H9 (cell line): Measurements from ENCODE around the gene PTPRC. TPM values are rescaled to one million over a fixed set of nuclear protein-coding genes. Genes with fewer than 3 reads are reported as not detected.

Source experiments
- DNase-seq: peaks from one replicate; pipeline ENCODE4 v3.0.0-alpha.2; 2017
- H2AFZ ChIP-seq: one replicate; pipeline ENCODE4 v1.6.1; 2013; ENCODE audit warnings: mild to moderate bottlenecking, low read length, control low read depth, moderate library complexity
- H2AK5ac ChIP-seq: 2 replicates; pipeline ENCODE4 v1.6.1; 2013; ENCODE audit warnings: low read length, control low read depth, mixed read lengths; ENCODE audit not compliant: insufficient read length
- H2BK120ac ChIP-seq: one replicate; pipeline ENCODE4 v1.6.1; 2013; ENCODE audit warnings: low read depth, mild to moderate bottlenecking, low read length, control low read depth, inconsistent platforms; ENCODE audit not compliant: poor library complexity, severe bottlenecking
- H2BK12ac ChIP-seq: 2 replicates; pipeline ENCODE4 v1.6.1; 2013; ENCODE audit warnings: low read length, control low read depth, mixed read lengths, low read depth; ENCODE audit not compliant: insufficient read length
- H2BK15ac ChIP-seq: 2 replicates; pipeline ENCODE4 v1.6.1; 2013; ENCODE audit warnings: low read depth, low read length, control low read depth
- H2BK20ac ChIP-seq: one replicate; pipeline ENCODE4 v1.6.1; 2013; ENCODE audit warnings: low read depth, mild to moderate bottlenecking, low read length, control low read depth, inconsistent platforms; ENCODE audit not compliant: poor library complexity, severe bottlenecking
- H2BK5ac ChIP-seq: 2 replicates; pipeline ENCODE4 v1.6.1; 2013; ENCODE audit warnings: low read length, control low read depth, mixed read lengths; ENCODE audit not compliant: insufficient read length
- H3K14ac ChIP-seq: 2 replicates; pipeline ENCODE4 v1.6.1; 2013; ENCODE audit warnings: low read length, control low read depth; ENCODE audit not compliant: insufficient read depth
- H3K18ac ChIP-seq: 2 replicates; pipeline ENCODE4 v1.6.1; 2013; ENCODE audit warnings: low read depth, mild to moderate bottlenecking, mixed read lengths, low read length, control low read depth; ENCODE audit not compliant: insufficient read length
- H3K23ac ChIP-seq: 2 replicates; pipeline ENCODE4 v1.6.1; 2013; ENCODE audit warnings: low read length, control low read depth, mixed read lengths, low read depth; ENCODE audit not compliant: insufficient read length
- H3K23me2 ChIP-seq: 2 replicates; pipeline ENCODE4 v1.6.1; 2013; ENCODE audit warnings: low read depth, mild to moderate bottlenecking, mixed read lengths, low read length, control low read depth; ENCODE audit not compliant: insufficient read length, poor library complexity, severe bottlenecking
- H3K27ac ChIP-seq: 2 replicates; pipeline ENCODE4 v1.5.1; 2013; ENCODE audit warnings: low read length, control low read depth, mixed read lengths, low read depth; ENCODE audit not compliant: insufficient read length
- H3K27me3 ChIP-seq: 2 replicates; pipeline ENCODE4 v1.6.1; 2013; ENCODE audit warnings: low read length, control low read depth, inconsistent platforms; ENCODE audit not compliant: insufficient read depth
- H3K4ac ChIP-seq: 2 replicates; pipeline ENCODE4 v1.6.1; 2013; ENCODE audit warnings: low read depth, mild to moderate bottlenecking, control low read depth, inconsistent platforms, low read length, moderate library complexity
- H3K4me1 ChIP-seq: 2 replicates; pipeline ENCODE4 v1.6.1; 2013; ENCODE audit warnings: low read length, control low read depth, inconsistent platforms; ENCODE audit not compliant: insufficient read depth
- H3K4me2 ChIP-seq: 2 replicates; pipeline ENCODE4 v1.6.1; 2013; ENCODE audit warnings: low read length, control low read depth, mixed read lengths; ENCODE audit not compliant: insufficient read length, insufficient read depth
- H3K56ac ChIP-seq: 2 replicates; pipeline ENCODE4 v1.6.1; 2013; ENCODE audit warnings: low read depth, mild to moderate bottlenecking, mixed read lengths, low read length, control low read depth; ENCODE audit not compliant: insufficient read length
- H3K79me1 ChIP-seq: 2 replicates; pipeline ENCODE4 v1.6.1; 2013; ENCODE audit warnings: low read depth, mild to moderate bottlenecking, moderate library complexity, low read length, control low read depth, inconsistent platforms; ENCODE audit not compliant: insufficient read depth, poor library complexity, severe bottlenecking
- H3K79me2 ChIP-seq: 2 replicates; pipeline ENCODE4 v1.6.1; 2013; ENCODE audit warnings: low read length, control low read depth, inconsistent platforms; ENCODE audit not compliant: insufficient read depth
- H3K9ac ChIP-seq: 2 replicates; pipeline ENCODE4 v1.6.1; 2013; ENCODE audit warnings: low read length, control low read depth, mixed read lengths; ENCODE audit not compliant: insufficient read length; ENCODE audit errors: extremely low read depth
- H3K9me3 ChIP-seq: one replicate; pipeline ENCODE4 v1.6.1; 2013; ENCODE audit warnings: low read depth, low read length, inconsistent platforms; ENCODE audit not compliant: control insufficient read depth
- H3T11ph ChIP-seq: one replicate; pipeline ENCODE4 v1.6.1; 2013; ENCODE audit warnings: mild to moderate bottlenecking, low read length, control low read depth, inconsistent platforms
- H4K20me1 ChIP-seq: one replicate; pipeline ENCODE4 v1.6.1; 2013; ENCODE audit not compliant: control insufficient read depth, insufficient read length, insufficient read depth
- H4K5ac ChIP-seq: 2 replicates; pipeline ENCODE4 v1.6.1; 2013; ENCODE audit warnings: low read depth, mild to moderate bottlenecking, mixed read lengths, low read length, control low read depth; ENCODE audit not compliant: insufficient read length
- H4K8ac ChIP-seq: replicated peaks from 2 replicates; pipeline ENCODE4 v1.6.1; 2013; ENCODE audit warnings: low read length, control low read depth, mixed read lengths, low read depth; ENCODE audit not compliant: insufficient read length
- H4K91ac ChIP-seq: 2 replicates; pipeline ENCODE4 v1.6.1; 2013; ENCODE audit warnings: low read depth, mild to moderate bottlenecking, moderate library complexity, mixed read lengths, low read length, control low read depth; ENCODE audit not compliant: insufficient read length
- H3K27ac Mint-ChIP-seq, 3 experiments: 2 replicates in 2 of 3; 3 replicates in 1 of 3; pipeline ENCODE4 v1.8.0; 2020 to 2021; ENCODE audit warnings: mixed read lengths in 3 of 3, mild to moderate bottlenecking in 1 of 3, moderate library complexity in 1 of 3
- H3K27me3 Mint-ChIP-seq: 2 replicates; pipeline ENCODE4 v1.8.0; 2021; ENCODE audit warnings: low read depth, mild to moderate bottlenecking, moderate library complexity, mixed read lengths
- H3K36me3 Mint-ChIP-seq, 3 experiments: 2 replicates in 2 of 3; 3 replicates in 1 of 3; pipeline ENCODE4 v1.8.0; 2020 to 2021; ENCODE audit warnings: low read depth in 3 of 3, mixed read lengths in 3 of 3; ENCODE audit not compliant: insufficient read depth in 1 of 3
- H3K4me1 Mint-ChIP-seq, 2 experiments: 2 replicates each; pipeline ENCODE4 v1.8.0; 2020; ENCODE audit warnings: mixed read lengths in 2 of 2
- H3K4me3 Mint-ChIP-seq, 2 experiments: 2 replicates in 1 of 2; 3 replicates in 1 of 2; pipeline ENCODE4 v1.8.0; 2020 to 2021; ENCODE audit warnings: mild to moderate bottlenecking in 2 of 2, mixed read lengths in 2 of 2, moderate library complexity in 1 of 2
- H3K9me3 Mint-ChIP-seq, 2 experiments: 2 replicates in 1 of 2; 3 replicates in 1 of 2; pipeline ENCODE4 v1.8.0; 2020; ENCODE audit warnings: mild to moderate bottlenecking in 2 of 2, mixed read lengths in 2 of 2, moderate library complexity in 1 of 2
- CTCF ChIP-seq: fragments of 200-600 bp; sonication (generic); conservative IDR thresholded peaks from 3 replicates; pipeline ENCODE4 v1.8.0; 2021; ENCODE audit warnings: antibody characterized with exemption, mild to moderate bottlenecking
- WGBS: extraction: QIAGEN DNeasy Blood & Tissue Kit; methylation state at CpG from one replicate; pipeline ENCODE4 v1.1.7; 2013; ENCODE audit warnings: missing lambda C conversion rate, low lambda C conversion rate, mixed read lengths; ENCODE audit not compliant: insufficient read length; ENCODE audit errors: extremely low coverage; 5-methylcytosine and 5-hydroxymethylcytosine counted together
- total RNA-seq: library from RNA; stranded (reverse); gene quantifications from 2 replicates; pipeline ENCODE4 v1.2.1, GENCODE V29; 2021

PTPRC gene
- total RNA-seq, 1 experiment from 2014 or later, result not detected

GRCh38 chr1:198641501-198641900, 2.7 kb downstream of the PTPRC start:
- H3K4me1 Mint-ChIP-seq, result peaks cover 0 to 4% of the 10 kb centered on the region in 2 experiments; a peak in 3 of 4 replicates
- Histone ChIP-seq H3T11ph (no peak overlapping the region), H2BK5ac (no peak overlapping the region), H4K5ac (no peak overlapping the region), H3K79me1 (no peaks in the 10 kb centered on the region), H2BK12ac (no peak overlapping the region), H4K20me1 (no peaks in the 10 kb centered on the region), H2AFZ (no peak overlapping the region), H3K27me3 (no peaks in the 10 kb centered on the region), H2BK15ac (no peak overlapping the region), H3K9me3 (no peaks in the 10 kb centered on the region), H3K14ac (no peak overlapping the region), H2AK5ac (no peak overlapping the region), H3K79me2 (no peaks in the 10 kb centered on the region), H3K23me2 (no peaks in the 10 kb centered on the region), H3K27ac (no peak overlapping the region), H3K9ac (no peak overlapping the region), H3K23ac (no peak overlapping the region), H3K4me2 (no peak overlapping the region), H3K56ac (no peak overlapping the region), H3K18ac (no peak overlapping the region), H3K4me1 (no peaks in the 10 kb centered on the region; the same call in 1 of the 2 replicates), H4K8ac (no peak overlapping the region), H3K4ac (no peak overlapping the region), H2BK120ac (no peak overlapping the region), H4K91ac (no peak overlapping the region), H2BK20ac (no peak overlapping the region)
- no peaks in the 10 kb centered on the region for H3K27me3 Mint-ChIP-seq
- no peaks in the 10 kb centered on the region for H3K9me3 Mint-ChIP-seq
- H3K36me3 Mint-ChIP-seq, result no peaks in the 10 kb centered on the region
- no peak for TF ChIP-seq CTCF
- H3K4me3 Mint-ChIP-seq, result no peak overlapping the region
- WGBS, result no CpG with 5 or more reads among the region's 2 CpGs
- peak overlapping the region in 1 of 3 experiments; percentile 39; a peak in 1 of 7 replicates for H3K27ac Mint-ChIP-seq
- no peak for DNase-seq
